PFSK-1 (cell line): ENCODE measurements around the gene USP34.

ENCODE experiments used
- FOXP2 ChIP-seq: optimal IDR thresholded peaks from 2 replicates; pipeline ENCODE3; 2011; ENCODE audit warnings: borderline replicate concordance, control low read depth, inconsistent platforms; ENCODE audit not compliant: insufficient read depth; ENCODE audit errors: extremely low read length, extremely low read depth
- POLR2AphosphoS5 ChIP-seq: IDR thresholded peaks from 2 replicates; pipeline ENCODE4 v1.6.1; 2012; ENCODE audit warnings: low read depth, mild to moderate bottlenecking, control low read depth, low read length, moderate library complexity
- TAF1 ChIP-seq: IDR thresholded peaks from 2 replicates; pipeline ENCODE4 v1.6.1; 2012; ENCODE audit warnings: low read length, control low read depth, borderline replicate concordance; ENCODE audit not compliant: insufficient read depth

DNA sequence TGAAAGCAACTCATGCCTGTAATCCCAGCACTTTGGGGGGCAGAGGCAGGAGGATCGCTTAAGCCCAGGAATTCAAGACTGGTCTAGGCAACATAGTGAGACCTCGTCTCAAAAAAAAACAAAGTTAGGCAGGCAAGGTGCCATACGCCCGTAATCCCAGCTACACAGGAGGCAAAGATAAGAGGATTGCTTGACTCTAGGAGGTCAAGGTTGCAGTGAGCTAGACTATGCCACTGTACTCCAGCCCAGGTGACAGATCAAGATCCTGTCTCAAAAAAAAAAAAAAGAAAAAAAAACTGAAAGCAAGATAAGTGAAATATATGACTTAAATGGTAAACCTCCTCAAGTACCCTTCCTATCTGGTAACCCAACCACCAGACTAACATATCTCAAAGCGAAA is 59.8 kb downstream of the USP34 start:
- no peak for TF ChIP-seq TAF1
- TF ChIP-seq POLR2AphosphoS5 = no peak
- no peak for TF ChIP-seq FOXP2
